Hepatocyte (in vitro differentiated cells): Measurements from ENCODE around the gene OR2J2.
"Not testable (repeated sequence)": the region's sequence is repeated elsewhere in the genome, so short reads cannot be mapped to it uniquely, and the experiment has no call there.

ENCODE experiments used
- CTCF ChIP-seq: fragments of 200-600 bp; sonication (generic); IDR thresholded peaks from 2 replicates; pipeline ENCODE4 v1.5.1; 2016; ENCODE audit warnings: antibody characterized with exemption, mild to moderate bottlenecking; ENCODE audit not compliant: poor library complexity
- EZH2 ChIP-seq: fragments of 200-600 bp; sonication (generic); IDR thresholded peaks from 2 replicates; pipeline ENCODE4 v1.6.1; 2016; ENCODE audit warnings: antibody characterized with exemption, mild to moderate bottlenecking, borderline replicate concordance

GRCh38 chr6:29165571-29165970 is 5.1 kb upstream of the OR2J2 start:
- TF ChIP-seq CTCF, EZH2: not testable (repeated sequence)
